Fibroblast of skin of left quadriceps (primary cell): ENCODE measurements around the gene NFS1.

Source experiments
- DNase-seq, 2 experiments: peaks; one replicate each; pipeline ENCODE4 v3.0.0-alpha.2; 2013; ENCODE audit warnings: low read depth in 2 of 2

NFS1 gene

DNA sequence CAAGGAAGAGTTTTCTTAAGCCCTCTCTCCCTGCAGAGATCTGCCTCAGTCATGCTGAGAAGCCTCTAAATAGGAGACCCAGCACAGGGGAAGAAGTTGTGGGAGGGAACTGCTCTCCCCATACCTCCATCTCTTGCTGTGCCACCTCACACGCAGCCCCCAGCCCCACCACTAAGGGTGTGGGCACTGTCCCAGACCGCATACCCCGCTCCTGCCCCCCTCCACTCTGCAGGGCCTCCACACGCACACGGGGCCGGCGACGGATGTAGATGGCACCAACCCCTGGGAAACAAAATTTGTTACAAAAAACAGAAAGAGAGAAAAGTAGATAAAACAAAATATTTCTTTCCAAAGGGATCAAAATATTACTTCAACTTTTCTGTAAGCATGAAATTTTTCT lies 24.2 kb downstream of the NFS1 start:
- no peak for DNase-seq

- DNase-seq: no peak
Observed at GRCh38 chr20:35673884-35674283, 25.3 kb downstream of the NFS1 start.

DNA sequence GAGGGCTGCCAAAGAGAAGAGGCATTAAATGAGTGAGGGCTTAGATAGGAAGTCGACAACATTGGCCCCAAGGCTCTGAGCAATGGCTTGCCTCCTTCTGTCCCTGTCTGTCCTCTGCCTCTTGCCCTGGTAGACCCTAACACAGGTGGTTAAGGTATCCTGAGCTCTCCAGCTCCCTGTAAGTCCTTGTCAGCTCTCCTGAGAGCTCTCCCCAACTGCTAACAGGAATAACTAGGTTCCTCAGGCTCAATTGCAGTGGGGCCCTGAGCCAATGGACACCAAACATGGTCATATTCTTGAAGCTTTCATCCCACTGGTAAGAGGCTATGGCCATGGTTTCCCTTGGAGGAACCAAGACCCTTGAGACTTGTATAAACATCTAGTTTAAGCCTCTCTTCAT lies 29.5 kb downstream of the NFS1 start:
- no peak for DNase-seq

DNA sequence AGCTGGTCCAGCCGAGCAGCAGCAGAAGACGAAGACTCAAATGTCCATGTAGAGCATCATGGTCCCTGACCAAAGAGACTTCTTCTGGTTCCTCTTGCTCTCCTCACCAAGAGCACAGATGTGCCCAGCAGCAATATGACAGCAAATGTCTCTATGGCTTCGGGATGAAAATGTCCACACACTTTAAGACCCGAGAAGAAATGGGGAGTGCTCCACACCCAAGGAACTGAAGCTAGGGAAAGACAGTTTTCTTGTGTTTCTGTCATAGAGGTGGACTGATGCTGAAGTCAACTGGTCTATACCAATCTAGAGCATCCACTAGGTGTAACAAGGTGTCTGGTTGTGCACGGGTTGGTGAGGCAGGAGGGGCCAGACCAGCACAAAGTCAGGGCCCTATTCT lies 29.9 kb downstream of the NFS1 start:
- no peak for DNase-seq

DNA sequence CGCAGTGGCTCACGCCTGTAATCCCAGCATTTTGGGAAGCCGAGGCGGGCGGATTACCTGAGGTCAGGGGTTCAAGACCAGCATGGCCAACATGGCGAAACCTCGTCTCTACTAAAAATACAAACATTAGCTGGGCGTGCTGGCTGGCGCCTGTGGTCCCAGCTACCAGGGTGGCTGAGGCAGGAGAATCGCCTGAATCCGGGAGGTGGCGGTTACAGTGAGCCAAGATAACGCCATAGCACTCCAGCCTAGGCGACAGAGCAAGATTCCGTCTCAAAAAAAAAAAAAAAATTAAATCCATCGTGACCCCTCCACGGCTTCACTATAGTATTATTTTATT lies 33.2 kb downstream of the NFS1 start:
- no peak for DNase-seq

- peak; percentile 73 to 75 for DNase-seq
Observed at GRCh38 chr20:35664466-35665206, 34.5 kb downstream of the NFS1 start, which contains the start of the genes CPNE1 and RBM12. TSS of gene CPNE1 (minus strand) at chr20:35664900. CDS start at chr20:35632923, 31,977 bp downstream. TSS of gene RBM12 (minus strand) at chr20:35664900. CDS start at chr20:35655322, 9,578 bp downstream.

GRCh38 chr20:35663516-35664465 lies 35.4 kb downstream of the NFS1 start:
- no peak for DNase-seq

GRCh38 chr20:35662551-35662950 lies 36.6 kb downstream of the NFS1 start:
- no peak for DNase-seq

DNA sequence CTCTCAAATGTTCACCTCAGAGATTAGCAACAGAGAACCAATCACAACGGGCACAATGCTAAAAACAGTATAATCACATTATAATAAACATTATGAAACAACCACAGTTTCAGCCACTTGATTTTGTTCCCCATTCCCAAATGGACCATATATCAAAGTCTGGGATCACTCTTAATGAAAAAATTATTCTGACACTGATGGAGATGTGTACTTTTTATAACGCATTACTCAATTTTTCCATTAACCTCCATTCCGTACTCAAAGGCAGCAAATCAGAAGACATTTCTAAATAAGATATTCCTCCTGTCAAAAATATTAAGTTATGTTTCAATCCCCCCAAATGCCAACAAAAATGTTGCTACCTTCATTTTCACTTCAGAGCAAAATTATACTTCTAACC lies 37.2 kb downstream of the NFS1 start:
- no peak for DNase-seq

- DNase-seq: no peak
Observed at GRCh38 chr20:35661053-35661452, 38.1 kb downstream of the NFS1 start.

GRCh38 chr20:35660122-35660937 lies 38.8 kb downstream of the NFS1 start:
- DNase-seq: no peak

- no peak for DNase-seq
Observed at GRCh38 chr20:35657271-35657670, 41.9 kb downstream of the NFS1 start.

DNA sequence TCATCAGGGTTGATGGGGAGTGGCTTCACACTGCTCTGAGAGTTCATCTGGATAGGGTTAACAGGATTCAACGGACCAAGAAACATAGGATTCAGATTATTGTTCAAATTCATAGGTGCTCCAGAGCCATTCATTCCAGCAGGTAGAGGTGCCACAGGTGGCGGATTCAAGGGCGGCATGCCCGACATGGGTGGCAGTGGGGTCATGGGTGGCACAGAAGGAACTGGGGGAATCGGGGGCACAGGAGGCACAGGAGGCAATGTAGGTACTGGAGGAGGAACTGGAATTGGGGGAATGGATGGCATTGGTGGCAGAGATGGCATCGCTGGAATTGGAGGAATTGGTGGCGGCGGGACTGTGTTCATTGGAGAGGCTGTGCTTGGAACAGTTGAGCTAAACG lies 44.7 kb downstream of the NFS1 start:
- DNase-seq: no peak

GRCh38 chr20:35653893-35654292 lies 45.3 kb downstream of the NFS1 start:
- no peak for DNase-seq

- no peak for DNase-seq
Observed at GRCh38 chr20:35653430-35653734, 45.8 kb downstream of the NFS1 start.

DNA sequence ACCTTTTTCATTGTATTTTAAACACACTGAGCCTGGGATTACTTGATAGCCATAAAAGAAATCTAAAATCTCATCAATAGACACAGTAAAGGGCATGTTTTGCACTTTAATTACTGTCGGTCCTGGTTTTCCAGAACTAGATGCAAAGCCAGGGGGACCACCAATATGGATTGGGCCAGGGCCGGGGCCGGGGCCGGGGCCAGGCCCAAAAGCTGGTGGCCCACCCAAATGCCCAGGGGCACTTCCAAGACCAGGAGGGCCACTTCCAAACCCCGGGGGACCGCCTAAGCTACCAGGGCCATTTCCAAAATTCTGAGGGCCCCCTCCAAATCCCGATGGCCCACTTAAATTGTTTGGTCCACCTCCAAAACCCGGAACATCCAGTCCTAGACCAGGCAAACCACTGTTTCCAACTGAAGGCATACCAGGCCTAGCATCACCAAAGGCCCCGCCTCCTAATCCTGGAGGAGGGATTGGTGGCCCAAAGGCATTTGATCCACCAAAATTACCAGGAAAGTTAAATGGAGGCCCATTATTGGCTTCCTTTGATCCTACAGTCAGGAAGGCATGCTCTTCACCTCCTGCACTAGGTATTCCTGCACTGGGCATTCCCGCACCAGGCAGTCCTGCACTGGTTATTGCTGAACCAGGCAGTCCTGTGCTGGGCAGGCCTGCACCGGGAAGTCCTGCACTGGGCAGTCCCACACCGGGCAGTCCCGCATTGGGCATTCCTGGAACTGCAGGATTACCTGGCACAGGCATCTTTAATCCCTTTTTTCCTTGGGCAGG lies 46.3 kb downstream of the NFS1 start:
- DNase-seq: no peak

DNA sequence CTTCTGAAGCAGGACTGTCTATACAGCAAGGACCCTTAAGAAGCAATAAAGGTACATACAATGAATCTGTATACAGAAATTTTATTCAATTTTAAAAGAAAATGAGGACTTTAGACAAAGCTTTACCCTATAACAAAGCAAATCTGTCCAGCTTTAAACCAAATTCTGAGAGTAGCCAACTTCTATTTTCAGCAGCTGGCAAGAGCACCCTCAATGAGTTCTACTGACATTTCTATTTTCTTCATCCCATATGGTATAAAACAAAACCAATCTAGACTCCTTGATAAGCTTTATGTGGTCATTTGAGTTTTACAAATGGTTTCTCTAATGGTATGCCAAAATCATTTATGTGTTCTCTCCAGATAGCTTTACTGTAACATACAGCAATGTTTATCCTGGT lies 47.2 kb downstream of the NFS1 start:
- DNase-seq: no peak

DNA sequence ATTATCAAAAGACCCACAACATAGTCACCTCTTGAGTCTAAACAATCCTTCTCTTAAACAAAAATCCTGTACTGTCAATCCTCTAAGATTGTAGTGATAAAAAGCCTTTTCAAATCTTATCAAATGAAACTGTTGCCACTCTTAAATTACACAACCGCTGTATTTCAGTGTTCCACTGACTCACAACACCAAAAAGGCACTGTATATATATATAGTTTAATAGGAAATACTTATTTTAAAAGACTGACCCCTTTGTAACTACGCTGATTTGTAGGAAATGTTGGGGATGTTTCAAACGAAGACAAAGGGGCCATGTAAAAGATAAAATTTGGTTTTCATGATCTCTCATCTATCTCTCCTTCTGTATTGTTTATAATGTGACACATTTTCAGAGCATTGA lies 48.5 kb downstream of the NFS1 start:
- DNase-seq: no peak

GRCh38 chr20:35648836-35649235 lies 50.3 kb downstream of the NFS1 start:
- no peak for DNase-seq

DNA sequence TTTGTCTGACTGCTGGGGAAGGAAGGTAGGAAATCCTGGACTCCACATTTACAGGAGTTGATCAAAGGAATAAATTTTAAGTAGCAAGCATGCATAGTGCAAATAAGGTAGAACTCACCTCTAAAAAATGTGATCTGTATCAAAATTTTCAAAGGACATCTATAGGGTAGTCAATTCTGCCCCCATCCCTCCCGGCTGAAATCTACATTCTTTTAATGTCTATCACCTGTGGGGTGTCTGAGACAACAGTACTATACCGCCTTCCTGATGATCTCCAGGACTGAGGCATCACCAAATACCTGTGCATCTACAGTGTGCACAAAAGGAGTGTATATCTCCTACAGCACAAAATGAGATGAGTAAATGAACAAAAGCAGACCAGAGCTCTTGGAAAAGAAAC lies 54.3 kb downstream of the NFS1 start:
- no peak for DNase-seq

DNA sequence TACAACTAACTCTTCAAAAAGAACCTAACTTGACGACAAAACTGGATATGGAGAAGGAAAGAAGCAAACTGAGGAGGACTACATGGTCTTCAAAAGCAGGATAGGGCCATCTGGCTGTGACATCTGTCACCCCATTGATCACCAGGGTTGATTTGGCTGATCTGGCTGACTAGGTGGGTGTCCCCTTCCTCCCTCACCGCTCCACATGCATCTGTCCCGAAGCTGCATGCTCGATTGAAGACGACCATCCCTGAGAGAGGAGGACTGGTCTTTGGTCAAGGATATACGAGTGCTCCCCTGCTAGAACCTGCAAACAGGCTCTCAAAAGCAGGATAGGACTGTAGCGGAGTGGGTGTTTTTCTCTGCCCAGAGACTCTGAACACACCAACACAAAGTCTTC lies 56.1 kb downstream of the NFS1 start:
- DNase-seq: no peak
